HUES6 (cell line): Measurements from ENCODE around the gene LAPTM5.

Experiments
- H3K27ac ChIP-seq: 2 replicates; pipeline ENCODE4 v1.7.0; 2013; ENCODE audit warnings: low read depth, mild to moderate bottlenecking, low read length, inconsistent platforms
- H3K27me3 ChIP-seq: 2 replicates; pipeline ENCODE4 v1.6.1; 2013; ENCODE audit warnings: low read length; ENCODE audit not compliant: control insufficient read depth, insufficient read depth
- H3K36me3 ChIP-seq: 2 replicates; pipeline ENCODE4 v1.6.1; 2013; ENCODE audit warnings: low read length; ENCODE audit not compliant: control insufficient read depth, insufficient read depth
- H3K4me1 ChIP-seq: 2 replicates; pipeline ENCODE4 v1.6.1; 2013; ENCODE audit warnings: low read length; ENCODE audit not compliant: control insufficient read depth, insufficient read depth
- H3K4me3 ChIP-seq: 2 replicates; pipeline ENCODE4 v1.5.1; 2013; ENCODE audit warnings: low read depth, low read length
- H3K9ac ChIP-seq: one replicate; pipeline ENCODE4 v1.6.1; 2013; ENCODE audit warnings: mild to moderate bottlenecking, low read length
- H3K9me3 ChIP-seq: 2 replicates; pipeline ENCODE4 v1.6.1; 2013; ENCODE audit warnings: low read depth, low read length; ENCODE audit not compliant: control insufficient read depth, insufficient read depth

LAPTM5 gene

DNA sequence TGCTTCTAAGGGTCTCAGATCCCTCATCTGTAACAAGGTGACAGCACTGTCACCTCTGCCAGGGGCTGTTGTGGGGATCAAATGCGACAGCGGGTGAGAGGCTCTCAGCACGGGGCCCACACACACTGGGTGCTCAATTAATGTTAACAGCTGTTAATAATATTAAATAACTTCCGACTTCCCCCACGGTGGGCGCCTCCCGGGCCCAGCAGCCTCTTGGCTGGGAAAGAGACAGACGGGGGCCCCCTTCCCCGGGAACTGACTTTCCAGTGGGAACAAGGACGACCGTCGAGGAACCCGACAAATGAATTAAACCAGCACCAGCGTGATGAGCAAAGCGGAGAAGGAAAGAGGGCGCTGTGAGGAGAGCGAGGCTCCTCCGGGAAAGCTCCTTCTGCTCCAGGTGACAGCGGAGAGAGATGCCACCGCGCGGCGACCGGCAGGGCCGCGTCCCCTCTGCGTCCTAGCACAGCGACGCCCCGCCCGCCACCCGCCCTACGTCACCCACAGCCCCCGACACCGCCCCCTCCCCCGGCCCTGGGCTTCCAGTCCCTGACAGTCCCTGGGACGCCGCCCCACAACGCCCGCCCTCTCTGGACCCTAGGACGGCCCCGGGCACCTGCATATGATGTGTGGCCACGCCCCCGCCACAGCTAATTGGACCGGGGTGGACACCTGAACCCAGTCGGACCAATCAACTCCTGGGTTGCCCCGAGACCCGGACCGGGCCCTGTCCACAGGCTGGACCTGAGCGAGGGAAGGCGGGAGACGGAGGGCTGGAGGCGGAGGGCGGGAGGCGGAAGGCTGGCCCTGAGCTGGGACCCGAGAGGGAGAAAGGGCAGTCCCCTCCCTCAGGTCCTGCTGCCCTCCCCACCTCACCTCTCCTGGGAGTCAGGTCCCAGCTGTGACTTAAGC lies 72.4 kb downstream of the LAPTM5 start:
- no peaks in the 10 kb centered on the region for H3K36me3 ChIP-seq
- H3K4me3 ChIP-seq: peak overlapping the region; percentile 70
- H3K27me3 ChIP-seq: peaks cover 27% of the 10 kb centered on the region
- no peak overlapping the region for H3K27ac ChIP-seq
- peaks cover 18% of the 10 kb centered on the region for H3K4me1 ChIP-seq
- H3K9ac ChIP-seq: no peak overlapping the region
- peaks cover 7% of the 10 kb centered on the region for H3K9me3 ChIP-seq

DNA sequence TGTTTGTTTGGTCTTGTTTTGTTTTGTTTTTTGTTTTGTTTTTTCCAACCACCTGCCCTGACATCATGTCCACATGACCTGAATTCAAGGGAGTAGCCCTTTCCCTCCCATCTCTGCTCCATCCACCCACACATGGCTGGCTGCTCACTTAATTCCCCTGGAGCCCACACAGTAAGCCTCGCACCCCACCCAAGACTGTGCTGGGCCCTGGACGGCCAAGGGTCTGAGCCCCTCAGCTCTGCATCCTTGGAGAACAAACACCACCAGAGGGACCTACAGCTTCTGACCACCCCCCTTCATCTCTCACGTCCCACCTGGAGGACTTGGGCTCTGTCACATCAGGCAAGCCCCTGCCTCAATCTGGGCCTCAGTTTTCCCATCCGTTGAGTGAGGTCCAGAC lies 73.3 kb downstream of the LAPTM5 start:
- H3K27me3 ChIP-seq: peaks cover 27% of the 10 kb centered on the region

DNA sequence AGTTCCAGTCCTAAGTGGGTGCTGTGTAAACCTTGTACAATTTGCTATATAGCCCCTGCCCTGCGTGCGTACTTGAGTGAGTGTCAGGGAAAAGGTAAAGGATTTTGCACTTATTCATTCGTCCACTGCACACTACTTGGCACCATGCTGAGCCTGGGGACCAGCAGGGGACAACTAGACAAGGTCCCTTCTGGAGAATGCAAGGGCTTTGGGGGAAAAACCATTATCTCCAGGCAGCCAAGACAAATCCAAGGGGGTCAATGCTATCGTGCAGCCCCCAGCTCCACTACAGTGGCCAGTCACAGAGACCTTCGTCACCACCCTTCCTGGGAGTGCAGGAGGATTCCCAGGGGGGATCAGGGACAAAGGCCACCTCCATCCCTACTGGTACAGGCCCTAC lies 73.9 kb downstream of the LAPTM5 start:
- peaks cover 27% of the 10 kb centered on the region for H3K27me3 ChIP-seq
- H3K27ac ChIP-seq: no peak overlapping the region
- H3K9ac ChIP-seq: no peak overlapping the region
- no peak overlapping the region for H3K4me3 ChIP-seq
- H3K36me3 ChIP-seq: no peaks in the 10 kb centered on the region
- H3K4me1 ChIP-seq: peaks cover 11% of the 10 kb centered on the region
- H3K9me3 ChIP-seq: peaks cover 20% of the 10 kb centered on the region

More for the DNA sequence above, 73.3 kb downstream of the LAPTM5 start:
- H3K9me3 ChIP-seq: peaks cover 16% of the 10 kb centered on the region
- peaks cover 11% of the 10 kb centered on the region for H3K4me1 ChIP-seq
- no peak overlapping the region for H3K27ac ChIP-seq
- H3K4me3 ChIP-seq: no peak overlapping the region
- H3K36me3 ChIP-seq: no peaks in the 10 kb centered on the region
- no peak overlapping the region for H3K9ac ChIP-seq
